Panc1 (cell line): Measurements from ENCODE around the gene SKA2. TPM values are rescaled to one million over a fixed set of nuclear protein-coding genes. Genes with fewer than 3 reads are reported as not detected.

Source experiments
- ATAC-seq: fragments of 200-7000 bp; cut with Tn5 transposase; 2 replicates; pipeline ENCODE4 v1.9.1; 2020; ENCODE audit warnings: mild to moderate bottlenecking, moderate library complexity
- BruUV-seq: library from RNA; stranded (reverse); fragments of 400-500 nt; replicated peaks from 2 replicates; lab custom pipeline; 2021; lab: Mats Ljungman, UMichigan
- CTCF ChIA-PET: fragments of 300-600 bp; sonication (Branson Sonifier 250); formaldehyde crosslinking; loops from one replicate; lab custom pipeline; 2022; ENCODE audit warnings: antibody characterized with exemption; lab: Charles Lee
- POLR2A ChIA-PET: fragments of 300-600 bp; sonication (Branson Sonifier 250); formaldehyde crosslinking; loops from one replicate; lab custom pipeline; 2022; ENCODE audit warnings: antibody characterized with exemption; lab: Charles Lee
- DNase-seq: peaks from one replicate; pipeline ENCODE4 v3.0.0-alpha.2; 2010; ENCODE audit warnings: low read depth, low spot score
- H3K27ac ChIP-seq: 2 replicates; pipeline ENCODE4 v1.5.1; 2011; ENCODE audit warnings: mild to moderate bottlenecking, low read length, inconsistent platforms
- H3K27me3 ChIP-seq: fragments of 200-500 bp; sonication (Bioruptor generic); 2 replicates; pipeline ENCODE4 v1.6.0; 2014; ENCODE audit warnings: low read length, inconsistent platforms; ENCODE audit not compliant: control insufficient read depth, insufficient read depth
- H3K36me3 ChIP-seq: fragments of 200-500 bp; sonication (Bioruptor generic); 2 replicates; pipeline ENCODE4 v1.5.1; 2014; ENCODE audit warnings: inconsistent platforms, mild to moderate bottlenecking, low read length, moderate library complexity; ENCODE audit not compliant: control insufficient read depth, insufficient read depth
- H3K4me1 ChIP-seq: 2 replicates; pipeline ENCODE4 v1.5.1; 2011; ENCODE audit warnings: inconsistent platforms, mild to moderate bottlenecking, low read length, moderate library complexity; ENCODE audit not compliant: control insufficient read depth, insufficient read depth
- H3K4me3 ChIP-seq, 2 experiments: 2 replicates each; pipeline ENCODE4 v1.5.1; 2011 to 2012; ENCODE audit warnings: low read depth in 2 of 2, low read length in 2 of 2, mild to moderate bottlenecking in 2 of 2, inconsistent platforms in 1 of 2, moderate library complexity in 1 of 2
- H3K9me3 ChIP-seq: fragments of 200-500 bp; sonication (Bioruptor generic); 2 replicates; pipeline ENCODE4 v1.5.1; 2014; ENCODE audit warnings: low read depth, mild to moderate bottlenecking, inconsistent platforms, low read length, moderate library complexity; ENCODE audit not compliant: control insufficient read depth, insufficient read depth
- POLR2AphosphoS5 ChIP-seq: IDR thresholded peaks from 2 replicates; pipeline ENCODE4 v1.6.1; 2012; ENCODE audit warnings: mild to moderate bottlenecking, low read depth, low read length, moderate library complexity
- SIN3A ChIP-seq: IDR thresholded peaks from 2 replicates; pipeline ENCODE4 v1.6.1; 2012; ENCODE audit warnings: low read depth, mild to moderate bottlenecking, low read length, moderate library complexity, borderline replicate concordance; ENCODE audit not compliant: insufficient read depth
- TCF7L2 ChIP-seq: IDR thresholded peaks from 2 replicates; pipeline ENCODE4 v1.6.1; 2011; ENCODE audit warnings: mild to moderate bottlenecking, low read depth, low read length, inconsistent platforms
- in situ Hi-C: cut with HindIII; loops from 2 replicates; pipeline ENCODE4 v1.10.0; 2016; ENCODE audit warnings: low sequenced_read_pairs, low pct_unique_long_range_greater_than_20kb
- intact Hi-C: fragments of 100-400 bp; cut with micrococcal nuclease; formaldehyde crosslinking; loops from one replicate; pipeline ENCODE4 v1.10.0; 2022; ENCODE audit not compliant: unreplicated experiment
- total RNA-seq: library from RNA; stranded (reverse); gene quantifications from one replicate; pipeline ENCODE4 v1.2.1, GENCODE V29; 2021; ENCODE audit not compliant: unreplicated experiment
- TF ChIP-seq, protein P1 (sequence below): fragments of 450-650 bp; IDR thresholded peaks from 2 replicates; pipeline ENCODE4 v1.5.1; 2017; ENCODE audit warnings: mild to moderate bottlenecking
- TF ChIP-seq, protein P2 (sequence below), 2 experiments: IDR thresholded peaks; 2 replicates each; pipeline ENCODE4 v1.6.1; 2011 to 2012; ENCODE audit warnings: low read depth in 2 of 2, control low read depth in 1 of 2, low read length in 1 of 2, mild to moderate bottlenecking in 1 of 2, moderate library complexity in 1 of 2; ENCODE audit not compliant: insufficient read depth in 1 of 2

SKA2 gene
- total RNA-seq, 1 experiment from 2014 or later = 30.3 TPM

DNA sequence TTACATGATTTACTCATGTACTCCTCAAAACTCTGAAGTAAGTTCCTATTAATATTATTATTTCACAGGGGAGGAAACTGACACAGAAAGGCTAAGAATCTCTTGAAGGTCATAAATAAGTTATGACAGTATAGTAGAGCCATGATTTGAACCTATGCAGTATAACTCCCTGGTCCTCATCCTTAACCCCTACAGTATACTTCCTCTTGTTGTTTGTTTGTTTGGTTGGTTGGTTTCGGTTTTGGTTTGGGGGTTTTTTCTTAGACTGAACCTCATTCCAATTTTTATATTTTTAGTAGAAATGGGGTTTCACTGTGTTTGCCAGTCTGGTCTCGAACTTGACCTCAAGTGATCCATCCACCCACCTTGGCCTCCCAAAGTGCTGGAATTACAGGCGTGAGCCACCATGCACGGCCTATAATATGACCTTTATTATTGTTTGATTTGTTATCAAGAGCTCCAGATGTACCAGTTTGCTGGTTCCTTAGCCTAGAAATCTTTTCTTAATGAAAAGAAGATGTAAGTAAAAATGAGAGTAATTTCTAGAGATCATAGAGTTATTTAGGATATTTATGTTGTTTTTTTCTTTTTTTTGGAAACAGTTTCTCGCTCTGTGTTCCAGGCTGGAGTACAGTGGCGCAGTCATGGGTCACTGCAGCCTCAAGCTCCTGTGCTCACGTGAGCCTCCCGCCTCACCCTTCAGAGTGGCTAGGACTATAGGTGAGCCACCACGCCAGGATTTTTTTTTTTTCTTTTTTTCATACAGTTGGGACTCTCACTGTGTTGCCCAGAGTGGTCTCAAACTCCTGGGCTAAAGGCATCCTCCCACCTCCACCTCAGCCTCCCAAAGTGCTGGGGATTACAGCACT, 5.4 kb upstream of the SKA2 start:
- Histone ChIP-seq H3K9me3 (no peaks in the 10 kb centered on the region), H3K4me3 (peak overlapping the region; percentile 30 to 41), H3K4me1 (peaks cover 23% of the 10 kb centered on the region), H3K27me3 (no peaks in the 10 kb centered on the region), H3K36me3 (peaks cover 5% of the 10 kb centered on the region), H3K27ac (peak overlapping the region; percentile 95)
- intact Hi-C loops = no loop called here
- no TSS peak for BruUV-seq
- ChIA-PET POLR2A (interaction anchor here (0.5 kb wide), 1 partner anchor 50 kb away, joined by 5 read pairs; no protein-coding TSS in a partner anchor), CTCF (no interaction called here)
- DNase-seq (no peak), ATAC-seq (0 out of 2 replicates have a peak, but pooled peaks have one; percentile 48)
- no peak for TF ChIP-seq POLR2AphosphoS5
- TF ChIP-seq, protein P1, sequence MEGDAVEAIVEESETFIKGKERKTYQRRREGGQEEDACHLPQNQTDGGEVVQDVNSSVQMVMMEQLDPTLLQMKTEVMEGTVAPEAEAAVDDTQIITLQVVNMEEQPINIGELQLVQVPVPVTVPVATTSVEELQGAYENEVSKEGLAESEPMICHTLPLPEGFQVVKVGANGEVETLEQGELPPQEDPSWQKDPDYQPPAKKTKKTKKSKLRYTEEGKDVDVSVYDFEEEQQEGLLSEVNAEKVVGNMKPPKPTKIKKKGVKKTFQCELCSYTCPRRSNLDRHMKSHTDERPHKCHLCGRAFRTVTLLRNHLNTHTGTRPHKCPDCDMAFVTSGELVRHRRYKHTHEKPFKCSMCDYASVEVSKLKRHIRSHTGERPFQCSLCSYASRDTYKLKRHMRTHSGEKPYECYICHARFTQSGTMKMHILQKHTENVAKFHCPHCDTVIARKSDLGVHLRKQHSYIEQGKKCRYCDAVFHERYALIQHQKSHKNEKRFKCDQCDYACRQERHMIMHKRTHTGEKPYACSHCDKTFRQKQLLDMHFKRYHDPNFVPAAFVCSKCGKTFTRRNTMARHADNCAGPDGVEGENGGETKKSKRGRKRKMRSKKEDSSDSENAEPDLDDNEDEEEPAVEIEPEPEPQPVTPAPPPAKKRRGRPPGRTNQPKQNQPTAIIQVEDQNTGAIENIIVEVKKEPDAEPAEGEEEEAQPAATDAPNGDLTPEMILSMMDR = no peak
- TF ChIP-seq, protein P2, sequence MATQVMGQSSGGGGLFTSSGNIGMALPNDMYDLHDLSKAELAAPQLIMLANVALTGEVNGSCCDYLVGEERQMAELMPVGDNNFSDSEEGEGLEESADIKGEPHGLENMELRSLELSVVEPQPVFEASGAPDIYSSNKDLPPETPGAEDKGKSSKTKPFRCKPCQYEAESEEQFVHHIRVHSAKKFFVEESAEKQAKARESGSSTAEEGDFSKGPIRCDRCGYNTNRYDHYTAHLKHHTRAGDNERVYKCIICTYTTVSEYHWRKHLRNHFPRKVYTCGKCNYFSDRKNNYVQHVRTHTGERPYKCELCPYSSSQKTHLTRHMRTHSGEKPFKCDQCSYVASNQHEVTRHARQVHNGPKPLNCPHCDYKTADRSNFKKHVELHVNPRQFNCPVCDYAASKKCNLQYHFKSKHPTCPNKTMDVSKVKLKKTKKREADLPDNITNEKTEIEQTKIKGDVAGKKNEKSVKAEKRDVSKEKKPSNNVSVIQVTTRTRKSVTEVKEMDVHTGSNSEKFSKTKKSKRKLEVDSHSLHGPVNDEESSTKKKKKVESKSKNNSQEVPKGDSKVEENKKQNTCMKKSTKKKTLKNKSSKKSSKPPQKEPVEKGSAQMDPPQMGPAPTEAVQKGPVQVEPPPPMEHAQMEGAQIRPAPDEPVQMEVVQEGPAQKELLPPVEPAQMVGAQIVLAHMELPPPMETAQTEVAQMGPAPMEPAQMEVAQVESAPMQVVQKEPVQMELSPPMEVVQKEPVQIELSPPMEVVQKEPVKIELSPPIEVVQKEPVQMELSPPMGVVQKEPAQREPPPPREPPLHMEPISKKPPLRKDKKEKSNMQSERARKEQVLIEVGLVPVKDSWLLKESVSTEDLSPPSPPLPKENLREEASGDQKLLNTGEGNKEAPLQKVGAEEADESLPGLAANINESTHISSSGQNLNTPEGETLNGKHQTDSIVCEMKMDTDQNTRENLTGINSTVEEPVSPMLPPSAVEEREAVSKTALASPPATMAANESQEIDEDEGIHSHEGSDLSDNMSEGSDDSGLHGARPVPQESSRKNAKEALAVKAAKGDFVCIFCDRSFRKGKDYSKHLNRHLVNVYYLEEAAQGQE (IDR thresholded peaks at IDR 0.05; ENCODE audit: insufficient read depth in 1 of 2, low read depth in 2 of 2, low read length in 1 of 2) = no peak
- in situ Hi-C loops = no loop called here

DNA sequence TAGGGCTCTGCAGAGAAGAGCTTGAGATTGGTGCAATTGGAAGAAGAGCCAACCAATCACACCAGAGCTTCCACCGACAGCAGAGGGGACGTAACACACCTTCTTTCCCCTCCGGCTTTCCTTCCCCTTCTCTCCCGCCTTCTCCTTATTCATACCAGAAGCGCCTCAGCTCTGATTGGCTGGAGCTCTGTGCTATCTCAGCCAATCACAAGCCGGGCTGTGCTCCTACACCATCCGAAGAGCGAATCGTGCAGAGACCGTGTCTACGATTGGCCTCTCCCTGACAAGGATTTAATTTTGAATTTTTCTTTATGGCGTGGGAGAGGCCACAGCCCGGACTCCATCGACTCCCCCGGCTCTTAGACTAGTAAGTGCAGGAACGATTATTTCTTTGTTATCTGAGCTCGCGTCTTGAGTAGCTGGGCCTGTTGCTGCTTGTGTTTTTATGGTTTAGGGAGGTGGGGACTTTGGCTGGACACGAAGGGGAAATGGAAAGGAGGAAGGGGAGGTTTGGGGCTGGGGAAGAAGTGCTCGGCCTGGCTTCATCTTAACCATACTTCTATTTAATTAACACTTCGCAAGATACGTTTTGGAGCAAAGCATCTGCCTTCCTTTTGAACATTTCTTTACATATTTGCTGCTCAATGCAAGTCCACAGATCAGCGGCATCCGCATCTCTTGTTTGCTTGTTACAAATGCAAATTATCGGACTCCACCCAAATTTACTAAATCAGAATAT, 622 bp upstream of the SKA2 start, which contains the start of gene PRR11:
PRR11 (plus strand) TSS at position 308 of the 739 bp plus-strand sequence. CDS start 14,007 bp downstream, outside the sequence.
- peaks cover 30% of the 10 kb centered on the region for H3K4me1 ChIP-seq
- CTCF ChIA-PET = no interaction called here

More for the DNA sequence above, 622 bp upstream of the SKA2 start, which contains the start of gene PRR11:
- H3K4me3 ChIP-seq = peak within 1 kb of the TSS; percentile 80 to 86
- peaks cover 7% of the 10 kb centered on the region for H3K36me3 ChIP-seq
- POLR2A ChIA-PET = interaction anchor here (0.5 to 2.1 kb wide), 3 partner anchors 9 to 49 kb away, joined by 3 to 9 read pairs (median 6); partner anchors contain the start of gene TRIM37
- TF ChIP-seq SIN3A (peak; percentile 90), TCF7L2 (no peak), POLR2AphosphoS5 (peak; percentile 54; the same call in 1 of the 2 replicates)
- TF ChIP-seq, protein P1 = no peak
- TF ChIP-seq, protein P2 (IDR thresholded peaks at IDR 0.05; ENCODE audit: insufficient read depth in 1 of 2, low read depth in 2 of 2, low read length in 1 of 2) = no peak
- DNase-seq (no peak), ATAC-seq (peak; percentile 89)
- intact Hi-C loops = loop anchor here (5.0 kb wide), 1 partner anchor 808 kb away; no protein-coding TSS in a partner anchor
- BruUV-seq = no TSS peak
- peak within 1 kb of the TSS; percentile 95 for H3K27ac ChIP-seq
- no peaks in the 10 kb centered on the region for H3K27me3 ChIP-seq
- no peaks in the 10 kb centered on the region for H3K9me3 ChIP-seq
- in situ Hi-C loops = no loop called here
